ENCODE results near the gene CYCS.

CYCS gene

DNA sequence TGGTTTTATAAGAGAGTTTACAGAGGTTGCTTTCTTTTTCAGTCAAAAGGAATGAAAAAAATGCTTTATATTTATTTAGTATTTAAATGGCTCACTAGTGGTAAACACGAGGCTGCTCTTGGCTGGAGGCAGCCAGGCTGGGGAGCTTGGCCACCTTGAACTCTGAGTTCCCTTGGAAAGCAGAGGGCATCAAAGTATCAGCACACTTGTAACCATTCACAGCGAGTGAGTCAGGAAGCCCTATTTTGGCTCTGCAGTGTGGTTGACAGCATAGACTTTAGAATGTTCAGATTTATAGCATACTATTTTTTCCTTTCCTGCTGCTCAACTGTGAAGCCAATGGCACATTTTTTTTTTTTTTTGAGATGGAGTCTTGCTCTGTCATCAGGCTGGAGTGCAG, 51.6 kb downstream of the CYCS start:
- DNase-seq (ENCODE audit: low read depth in 2 of 3, low spot score in 1 of 3), result no peak
